ENCODE results near the gene DYNLL2. TPM values are rescaled to one million over a fixed set of nuclear protein-coding genes. Genes with fewer than 3 reads are reported as not detected.

The DYNLL2 gene
- polyA plus RNA-seq, 1 donor from 2014 or later, result 66.7 TPM

- H4K20me1 ChIP-seq (ENCODE audit: insufficient read depth), result peaks cover 79% of the 10 kb centered on the region
- H3K9me3 ChIP-seq (ENCODE audit: low read length), result no peaks in the 10 kb centered on the region
- no peak overlapping the region for H3K27ac ChIP-seq (ENCODE audit: low read length)
- no peaks in the 10 kb centered on the region for H3F3A ChIP-seq (ENCODE audit: insufficient read depth, low read length, poor library complexity, severe bottlenecking)
- peak overlapping the region; percentile 97 for H3K4me3 ChIP-seq (ENCODE audit: low read length)
- no peak overlapping the region for H3K9ac ChIP-seq (ENCODE audit: low read length)
- no peaks in the 10 kb centered on the region for H3K9me2 ChIP-seq (ENCODE audit: insufficient read depth, low read length)
- H3K4me2 ChIP-seq (ENCODE audit: low read length), result peak overlapping the region; percentile 19
- no peak overlapping the region for H2AFZ ChIP-seq (ENCODE audit: low read depth, low read length)
- H3K79me2 ChIP-seq (replicated peaks; ENCODE audit: insufficient read depth, low read length), result peaks cover 63% of the 10 kb centered on the region
- peaks cover 19% of the 10 kb centered on the region for H3K36me3 ChIP-seq (ENCODE audit: insufficient read depth, low read length)
- TF ChIP-seq EP300 (conservative IDR thresholded peaks at IDR 0.05; ENCODE audit: poor library complexity, severe bottlenecking) (no peak), REST (IDR thresholded peaks at IDR 0.05; ENCODE audit: borderline replicate concordance) (no peak), EZH2 (IDR thresholded peaks at IDR 0.05; ENCODE audit: borderline replicate concordance, insufficient read depth, low read length, poor library complexity, severe bottlenecking) (no peak), TAF1 (IDR thresholded peaks at IDR 0.05; ENCODE audit: low read depth) (no peak), CTCF (IDR thresholded peaks at IDR 0.05; ENCODE audit: poor library complexity, severe bottlenecking) (no peak), POLR2AphosphoS5 (IDR thresholded peaks at IDR 0.05) (no peak), SMC3 (conservative IDR thresholded peaks at IDR 0.05; ENCODE audit: poor library complexity) (no peak), RAD21 (conservative IDR thresholded peaks at IDR 0.05) (no peak), MXI1 (conservative IDR thresholded peaks at IDR 0.05; ENCODE audit: poor library complexity, severe bottlenecking) (no peak)
- no peaks in the 10 kb centered on the region for H3K27me3 ChIP-seq (ENCODE audit: insufficient read depth, low read depth, low read length)
Observed at GRCh38 chr17:58089111-58089510, 5.9 kb downstream of the DYNLL2 start.

- Histone ChIP-seq H4K20me1 (ENCODE audit: insufficient read depth) (peaks cover 59% of the 10 kb centered on the region), H3K9me2 (ENCODE audit: insufficient read depth, low read length) (no peaks in the 10 kb centered on the region), H3K27me3 (ENCODE audit: insufficient read depth, low read depth, low read length) (no peaks in the 10 kb centered on the region), H3K79me2 (replicated peaks; ENCODE audit: insufficient read depth, low read length) (peaks cover 44% of the 10 kb centered on the region), H2AFZ (ENCODE audit: low read depth, low read length) (no peak overlapping the region), H3K4me3 (ENCODE audit: low read length) (no peak overlapping the region), H3K9me3 (ENCODE audit: low read length) (no peaks in the 10 kb centered on the region), H3K9ac (ENCODE audit: low read length) (no peak overlapping the region), H3K27ac (ENCODE audit: low read length) (no peak overlapping the region), H3K36me3 (ENCODE audit: insufficient read depth, low read length) (peaks cover 19% of the 10 kb centered on the region), H3K4me2 (ENCODE audit: low read length) (no peak overlapping the region), H3F3A (ENCODE audit: insufficient read depth, low read length, poor library complexity, severe bottlenecking) (no peaks in the 10 kb centered on the region)
- TF ChIP-seq TAF1 (IDR thresholded peaks at IDR 0.05; ENCODE audit: low read depth), result no peak
- no peak for TF ChIP-seq EP300 (conservative IDR thresholded peaks at IDR 0.05; ENCODE audit: poor library complexity, severe bottlenecking)
- no peak for TF ChIP-seq MXI1 (conservative IDR thresholded peaks at IDR 0.05; ENCODE audit: poor library complexity, severe bottlenecking)
- TF ChIP-seq SMC3 (conservative IDR thresholded peaks at IDR 0.05; ENCODE audit: poor library complexity), result no peak
- TF ChIP-seq POLR2AphosphoS5 (IDR thresholded peaks at IDR 0.05), result no peak
- TF ChIP-seq REST (IDR thresholded peaks at IDR 0.05; ENCODE audit: borderline replicate concordance), result no peak
- TF ChIP-seq EZH2 (IDR thresholded peaks at IDR 0.05; ENCODE audit: borderline replicate concordance, insufficient read depth, low read length, poor library complexity, severe bottlenecking), result no peak
- no peak for TF ChIP-seq RAD21 (conservative IDR thresholded peaks at IDR 0.05)
- TF ChIP-seq CTCF (IDR thresholded peaks at IDR 0.05; ENCODE audit: poor library complexity, severe bottlenecking), result no peak
Observed at GRCh38 chr17:58091024-58091567, 7.9 kb downstream of the DYNLL2 start.

Measured in neural cell (in vitro differentiated cells).